Prostate gland (tissue), 2 donors: ENCODE measurements around the gene TTBK2.

Source experiments
- CTCF ChIP-seq, 4 experiments: fragments of 200-600 bp in 2 of 4; fragments of 450-650 bp in 2 of 4; sonication (generic) in 2 of 4; IDR thresholded peaks; 1 replicate in 3 of 4; 2 replicates in 1 of 4; pipeline ENCODE4 v1.5.1; 2016 to 2019; ENCODE audit warnings: antibody characterized with exemption in 4 of 4, mild to moderate bottlenecking in 2 of 4, moderate library complexity in 2 of 4
- POLR2A ChIP-seq: fragments of 450-650 bp; IDR thresholded peaks from one replicate; pipeline ENCODE4 v1.6.1; 2016; ENCODE audit warnings: antibody characterized with exemption, mild to moderate bottlenecking

- TF ChIP-seq POLR2A (no peak), CTCF (IDR thresholded peaks at IDR 0.05) (no peak)
Observed at GRCh38 chr15:42820811-42821210, 99.8 kb downstream of the TTBK2 start.
